ENCODE results near the gene PTPRS.
"Not testable (repeated sequence)": the region's sequence is repeated elsewhere in the genome, so short reads cannot be mapped to it uniquely, and the experiment has no call there.

Gene PTPRS

DNA sequence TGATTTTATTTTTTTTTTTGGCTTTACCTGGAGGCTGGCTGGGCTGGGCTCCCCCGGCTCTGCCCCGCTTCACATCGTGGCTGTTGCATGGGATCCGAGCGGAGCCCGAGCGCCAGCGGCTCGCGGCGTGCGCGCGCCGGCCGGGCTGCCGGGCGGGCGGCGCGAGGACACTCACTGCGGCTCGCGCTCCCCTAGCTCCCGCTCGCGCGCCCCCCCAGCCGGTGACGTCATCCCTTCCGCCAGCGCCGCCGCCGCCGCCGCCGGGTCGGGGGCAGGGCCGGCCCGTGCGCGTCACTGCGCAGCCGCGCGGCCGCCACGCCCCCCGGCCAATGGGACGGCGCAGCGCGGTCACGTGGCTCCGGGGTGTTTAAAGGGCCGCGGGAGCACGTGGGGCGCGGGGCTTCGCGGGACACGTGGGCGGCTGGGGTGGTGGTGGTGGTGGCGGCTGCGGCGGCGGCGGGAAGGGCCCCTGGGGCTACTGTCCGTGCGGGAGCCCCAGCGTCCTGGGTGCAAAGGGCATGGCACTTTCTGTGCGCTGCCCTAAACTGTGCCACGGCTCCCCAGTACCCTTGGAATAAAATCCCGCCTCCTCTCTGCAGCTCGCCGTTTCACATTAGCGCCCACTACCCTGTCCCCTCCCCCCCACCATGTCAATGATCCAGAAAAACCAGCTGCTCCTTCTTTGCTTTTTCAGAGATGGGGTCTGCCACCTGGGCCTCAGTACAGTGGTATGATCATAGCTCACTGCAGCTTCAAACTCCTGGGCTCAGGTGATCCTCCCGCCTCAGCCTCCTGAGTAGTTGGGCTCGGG, at the start of gene PTPRS:
Gene PTPRS, minus strand, starts transcription at position 176 of the 811 bp plus-strand sequence. CDS start 54,672 bp downstream, outside the sequence.
- no peaks in the 10 kb centered on the region for H3K36me3 Mint-ChIP-seq
- peak within 1 kb of the TSS; percentile 70 for H3K4me3 Mint-ChIP-seq
- no peaks in the 10 kb centered on the region for H3K9me3 Mint-ChIP-seq (ENCODE audit: low read depth)
- H3K27me3 Mint-ChIP-seq: peaks cover 16% of the 10 kb centered on the region
- H3K4me1 Mint-ChIP-seq (ENCODE audit: low read depth): peaks cover 19% of the 10 kb centered on the region
- no peak within 1 kb of the TSS for H3K27ac Mint-ChIP-seq

DNA sequence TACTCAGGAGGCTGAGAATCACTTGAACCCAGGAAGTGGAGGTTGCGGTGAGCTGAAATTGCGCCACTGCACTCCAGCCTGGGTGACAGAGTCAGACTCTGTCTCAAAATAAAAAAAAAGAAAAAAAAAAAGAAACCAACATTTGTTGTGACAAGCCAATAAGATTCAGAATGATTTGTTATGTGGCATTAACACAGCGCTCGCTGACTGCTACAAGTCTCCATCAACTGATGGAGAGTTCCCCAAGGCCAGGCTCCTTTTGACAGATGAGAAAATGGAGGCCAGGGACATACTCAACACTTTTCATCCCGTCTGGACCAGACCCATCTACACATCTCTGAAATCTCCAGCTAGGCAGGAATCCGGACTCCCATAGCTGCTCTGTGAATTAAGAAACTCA, 48.7 kb upstream of the PTPRS start:
- Mint-ChIP-seq H3K9me3 (ENCODE audit: low read depth) (peaks cover 13% of the 10 kb centered on the region), H3K36me3 (peaks cover 3% of the 10 kb centered on the region), H3K27me3 (peaks cover 40% of the 10 kb centered on the region), H3K27ac (no peak overlapping the region), H3K4me3 (no peak overlapping the region), H3K4me1 (ENCODE audit: low read depth) (no peaks in the 10 kb centered on the region)

GRCh38 chr19:5387472-5387871, 46.9 kb upstream of the PTPRS start:
- peaks cover 28% of the 10 kb centered on the region for H3K27me3 Mint-ChIP-seq
- H3K27ac Mint-ChIP-seq: no peak overlapping the region
- peaks cover 16% of the 10 kb centered on the region for H3K9me3 Mint-ChIP-seq (ENCODE audit: low read depth)
- no peaks in the 10 kb centered on the region for H3K4me1 Mint-ChIP-seq (ENCODE audit: low read depth)
- peaks cover 5% of the 10 kb centered on the region for H3K36me3 Mint-ChIP-seq
- H3K4me3 Mint-ChIP-seq: no peak overlapping the region

DNA sequence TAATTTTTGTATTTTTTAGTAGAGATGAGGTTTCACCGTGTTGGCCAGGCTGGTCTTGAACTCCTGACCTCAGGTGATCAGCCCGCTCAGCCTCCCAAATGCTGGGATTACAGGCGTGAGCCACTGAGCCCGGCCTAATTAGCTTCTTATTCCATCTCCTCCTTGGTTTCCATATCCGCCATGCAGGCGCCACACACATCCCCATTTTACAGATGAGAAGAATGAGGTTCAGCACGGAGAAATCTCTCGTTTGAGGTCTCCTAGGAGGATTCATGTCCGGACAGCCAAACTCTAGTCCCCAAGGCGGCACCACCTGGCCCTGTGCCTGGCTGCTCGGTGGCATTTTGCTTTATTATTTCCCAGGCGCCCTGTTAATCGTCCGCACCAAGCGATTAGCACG, 46.2 kb upstream of the PTPRS start:
- Mint-ChIP-seq H3K27ac (no peak overlapping the region), H3K27me3 (peaks cover 26% of the 10 kb centered on the region), H3K4me1 (ENCODE audit: low read depth) (no peaks in the 10 kb centered on the region), H3K4me3 (no peak overlapping the region), H3K9me3 (ENCODE audit: low read depth) (peaks cover 17% of the 10 kb centered on the region), H3K36me3 (peaks cover 6% of the 10 kb centered on the region)

DNA sequence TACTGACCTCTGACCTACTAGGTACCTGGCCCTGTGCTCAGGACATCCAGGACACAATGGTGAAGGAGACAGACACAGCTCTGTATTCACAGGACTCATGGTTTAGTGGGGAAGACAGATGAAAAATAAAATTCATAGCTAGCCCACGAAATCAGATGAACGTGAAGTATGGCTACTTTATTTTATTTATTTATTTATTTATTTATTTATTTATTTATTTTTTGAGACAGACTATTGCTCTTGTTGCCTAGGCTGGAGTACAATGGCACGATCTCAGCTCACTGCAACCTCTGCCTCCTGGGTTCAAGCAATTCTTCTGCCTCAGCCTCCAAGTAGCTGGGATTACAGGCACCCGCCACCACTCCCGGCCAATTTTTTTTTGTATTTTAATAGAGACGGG, 40.6 kb upstream of the PTPRS start:
- H3K27me3 Mint-ChIP-seq: peaks cover 20% of the 10 kb centered on the region

DNA sequence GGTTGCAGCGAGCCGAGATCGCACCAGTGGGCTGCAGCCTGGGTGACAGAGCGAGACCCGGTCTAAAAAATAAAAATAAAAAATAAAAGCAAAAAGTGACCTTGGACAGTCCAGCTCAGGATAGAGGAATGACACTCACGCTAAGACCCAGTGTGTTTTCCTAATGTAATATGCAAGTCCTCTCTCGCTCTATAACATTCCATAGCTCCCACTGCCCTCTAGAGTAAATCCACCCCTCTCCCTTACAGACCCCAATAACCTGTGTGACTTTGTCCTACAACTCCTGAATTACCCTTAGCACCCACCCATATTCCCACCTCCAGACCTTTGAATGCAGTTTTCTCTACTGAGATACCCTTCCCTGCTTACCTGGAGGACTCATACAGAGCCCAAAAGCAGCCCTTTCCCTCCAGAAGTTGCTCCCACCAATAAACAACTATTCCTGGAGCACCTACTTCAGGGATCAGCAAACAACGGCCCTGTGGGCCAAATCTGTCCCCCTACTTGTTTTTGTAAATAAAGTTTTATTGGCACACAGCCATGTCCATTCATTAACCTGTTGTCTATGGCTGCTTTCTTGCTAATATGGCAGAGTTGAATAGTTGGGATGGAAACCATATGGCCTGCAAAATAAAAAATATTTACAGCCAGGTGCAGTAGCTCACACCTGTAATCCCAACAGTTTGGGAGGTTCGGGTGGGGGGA, 39.8 kb upstream of the PTPRS start:
- Mint-ChIP-seq H3K36me3 (peaks cover 9% of the 10 kb centered on the region), H3K27me3 (peaks cover 22% of the 10 kb centered on the region), H3K4me3 (no peak overlapping the region), H3K27ac (no peak overlapping the region), H3K4me1 (ENCODE audit: low read depth) (no peaks in the 10 kb centered on the region), H3K9me3 (ENCODE audit: low read depth) (peaks cover 4% of the 10 kb centered on the region)

More for the DNA sequence above, 40.6 kb upstream of the PTPRS start:
- not testable (repeated sequence) for H3K27ac Mint-ChIP-seq; H3K9me3 Mint-ChIP-seq (ENCODE audit: low read depth); H3K4me3 Mint-ChIP-seq; H3K36me3 Mint-ChIP-seq; H3K4me1 Mint-ChIP-seq (ENCODE audit: low read depth)

- Mint-ChIP-seq H3K9me3 (ENCODE audit: low read depth) (no peaks in the 10 kb centered on the region), H3K27ac (no peak overlapping the region), H3K27me3 (peaks cover 29% of the 10 kb centered on the region), H3K36me3 (peaks cover 3% of the 10 kb centered on the region), H3K4me1 (ENCODE audit: low read depth) (no peaks in the 10 kb centered on the region), H3K4me3 (no peak overlapping the region)
Observed at GRCh38 chr19:5376928-5377327, 36.3 kb upstream of the PTPRS start.

GRCh38 chr19:5372572-5373200, 32.1 kb upstream of the PTPRS start:
- H3K4me3 Mint-ChIP-seq: no peak overlapping the region
- H3K9me3 Mint-ChIP-seq (ENCODE audit: low read depth): no peaks in the 10 kb centered on the region
- peaks cover 23% of the 10 kb centered on the region for H3K27me3 Mint-ChIP-seq
- no peaks in the 10 kb centered on the region for H3K36me3 Mint-ChIP-seq
- H3K4me1 Mint-ChIP-seq (ENCODE audit: low read depth): no peaks in the 10 kb centered on the region
- H3K27ac Mint-ChIP-seq: no peak overlapping the region

GRCh38 chr19:5369962-5370367, 29.4 kb upstream of the PTPRS start:
- H3K4me3 Mint-ChIP-seq: no peak overlapping the region
- no peaks in the 10 kb centered on the region for H3K36me3 Mint-ChIP-seq
- H3K27me3 Mint-ChIP-seq: peaks cover 10% of the 10 kb centered on the region
- H3K27ac Mint-ChIP-seq: no peak overlapping the region
- no peaks in the 10 kb centered on the region for H3K9me3 Mint-ChIP-seq (ENCODE audit: low read depth)
- no peaks in the 10 kb centered on the region for H3K4me1 Mint-ChIP-seq (ENCODE audit: low read depth)

GRCh38 chr19:5369304-5369703, 28.7 kb upstream of the PTPRS start:
- H3K4me3 Mint-ChIP-seq: no peak overlapping the region
- H3K36me3 Mint-ChIP-seq: no peaks in the 10 kb centered on the region
- H3K4me1 Mint-ChIP-seq (ENCODE audit: low read depth): no peaks in the 10 kb centered on the region
- H3K27me3 Mint-ChIP-seq: peaks cover 9% of the 10 kb centered on the region
- no peak overlapping the region for H3K27ac Mint-ChIP-seq
- H3K9me3 Mint-ChIP-seq (ENCODE audit: low read depth): no peaks in the 10 kb centered on the region

GRCh38 chr19:5367530-5368133, 27.0 kb upstream of the PTPRS start:
- no peak overlapping the region for H3K27ac Mint-ChIP-seq
- no peaks in the 10 kb centered on the region for H3K36me3 Mint-ChIP-seq
- H3K4me1 Mint-ChIP-seq (ENCODE audit: low read depth): no peaks in the 10 kb centered on the region
- no peaks in the 10 kb centered on the region for H3K9me3 Mint-ChIP-seq (ENCODE audit: low read depth)
- no peak overlapping the region for H3K4me3 Mint-ChIP-seq
- H3K27me3 Mint-ChIP-seq: peaks cover 4% of the 10 kb centered on the region

DNA sequence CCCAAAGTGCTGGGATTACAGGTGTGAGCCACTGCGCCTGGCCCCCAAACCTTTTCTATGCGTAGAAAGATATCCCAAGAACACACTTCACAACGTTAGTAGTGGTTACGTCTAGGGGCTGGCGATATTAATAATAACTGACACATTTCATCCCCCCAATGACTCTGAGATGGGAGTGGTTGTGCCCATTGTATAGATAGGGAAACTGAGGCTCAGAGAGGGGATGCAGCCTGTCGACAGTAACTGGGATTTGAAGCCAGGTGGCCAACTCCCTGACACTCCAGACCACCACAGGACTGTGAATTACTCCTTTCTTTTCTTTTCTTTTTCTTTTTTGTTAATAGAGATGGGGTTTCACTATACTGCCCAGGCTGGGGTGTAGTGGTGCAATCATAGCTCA, 25.3 kb upstream of the PTPRS start:
- no peaks in the 10 kb centered on the region for H3K4me1 Mint-ChIP-seq (ENCODE audit: low read depth)

GRCh38 chr19:5364674-5365073, 24.1 kb upstream of the PTPRS start:
- no peaks in the 10 kb centered on the region for H3K36me3 Mint-ChIP-seq
- no peaks in the 10 kb centered on the region for H3K4me1 Mint-ChIP-seq (ENCODE audit: low read depth)
- peaks cover 13% of the 10 kb centered on the region for H3K27me3 Mint-ChIP-seq
- no peaks in the 10 kb centered on the region for H3K9me3 Mint-ChIP-seq (ENCODE audit: low read depth)
- no peak overlapping the region for H3K4me3 Mint-ChIP-seq
- H3K27ac Mint-ChIP-seq: no peak overlapping the region

More for the DNA sequence above, 25.3 kb upstream of the PTPRS start:
- H3K9me3 Mint-ChIP-seq (ENCODE audit: low read depth): no peaks in the 10 kb centered on the region
- H3K27ac Mint-ChIP-seq: no peak overlapping the region
- H3K4me3 Mint-ChIP-seq: no peak overlapping the region
- H3K27me3 Mint-ChIP-seq: peaks cover 6% of the 10 kb centered on the region
- H3K36me3 Mint-ChIP-seq: no peaks in the 10 kb centered on the region

DNA sequence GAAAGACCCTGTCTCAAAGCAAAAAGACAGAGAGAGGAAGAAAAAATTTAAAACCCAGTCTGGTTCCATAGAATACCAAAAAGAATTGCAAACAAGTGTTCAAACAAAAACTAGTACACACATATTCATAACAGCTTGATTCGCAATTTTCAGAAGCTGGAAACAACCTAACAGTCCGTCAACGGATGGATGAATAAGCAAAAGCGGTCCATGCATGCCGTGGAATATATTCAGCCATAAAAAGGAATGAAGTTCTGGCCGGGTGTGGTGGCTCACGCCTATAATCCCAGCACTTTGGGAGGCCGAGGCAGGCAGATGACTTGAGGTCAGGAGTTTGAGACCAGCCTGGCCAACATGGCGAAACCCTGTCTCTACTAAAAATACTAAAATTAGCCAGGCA, 21.2 kb upstream of the PTPRS start:
- H3K9me3 Mint-ChIP-seq (ENCODE audit: low read depth); H3K4me3 Mint-ChIP-seq; H3K36me3 Mint-ChIP-seq; H3K27ac Mint-ChIP-seq; H3K4me1 Mint-ChIP-seq (ENCODE audit: low read depth): not testable (repeated sequence)
- H3K27me3 Mint-ChIP-seq: peaks cover 20% of the 10 kb centered on the region

- Mint-ChIP-seq H3K27me3 (peaks cover 25% of the 10 kb centered on the region), H3K4me1 (ENCODE audit: low read depth) (no peaks in the 10 kb centered on the region), H3K27ac (no peak overlapping the region), H3K4me3 (no peak overlapping the region), H3K9me3 (ENCODE audit: low read depth) (no peaks in the 10 kb centered on the region), H3K36me3 (no peaks in the 10 kb centered on the region)
Observed at GRCh38 chr19:5361407-5361806, 20.8 kb upstream of the PTPRS start.

All from activated naive CD8-positive, alpha-beta T cell (primary cell).